ENCODE measurements around the gene TIGD6. TPM values are rescaled to one million over a fixed set of nuclear protein-coding genes. Genes with fewer than 3 reads are reported as not detected.

TIGD6 gene
- 7.6 and 7.7 TPM in 2 replicates for total RNA-seq

GRCh38 chr5:150000256-150000989, at the start of gene TIGD6, which contains the start of gene HMGXB3:
TIGD6 (minus strand) TSS chr5:150000654; CDS start chr5:149996348, 4,306 bp downstream.
HMGXB3 (plus strand) TSS chr5:150000739; CDS start chr5:150004853, 4,114 bp downstream.

GRCh38 chr5:149960272-149961185, 39.9 kb downstream of the TIGD6 start, which contains the start of gene SLC26A2:
SLC26A2 (plus strand) TSS chr5:149960758; CDS start chr5:149977653, 16,895 bp downstream.

GRCh38 chr5:149944666-149945065, 55.8 kb downstream of the TIGD6 start, which contains the start of gene PDE6A:
PDE6A (minus strand) TSS chr5:149944793; CDS start chr5:149944673, 120 bp downstream.

Other genes with a start within 250 kb of the TIGD6 start
- not detected in 2 replicates for gene PDE6A, start 55.9 kb downstream of the TIGD6 start, total RNA-seq
- gene SLC26A2, start 39.9 kb downstream of the TIGD6 start, total RNA-seq: 17.3 and 23.0 TPM in 2 replicates
- gene HMGXB3, start 85 bp upstream of the TIGD6 start, total RNA-seq: 48.4 and 77.0 TPM in 2 replicates
- 0.66 and 1.1 TPM in 2 replicates for gene CSF1R, start 85.9 kb upstream of the TIGD6 start, total RNA-seq
- gene PDGFRB, start 155.2 kb upstream of the TIGD6 start, total RNA-seq: 114 and 359 TPM in 2 replicates
- gene CDX1, start 166.1 kb upstream of the TIGD6 start, total RNA-seq: 0.22 and 0.57 TPM in 2 replicates
- gene SLC6A7, start 189.4 kb upstream of the TIGD6 start, total RNA-seq: under 0.01 TPM in 1 of 2 replicates, not detected in the other

Measured in placental pericyte (primary cell).